Suprapubic skin (tissue), 4 donors: ENCODE results near the gene TNFSF8.

Experiments used
- CTCF ChIP-seq, 2 donors: fragments of 200-600 bp in 1 of 2; fragments of 450-650 bp in 1 of 2; sonication (generic) in 1 of 2; IDR thresholded peaks; one replicate each; pipeline ENCODE4 v1.5.1; 2016 to 2019; ENCODE audit warnings: antibody characterized with exemption in 2 of 2, mild to moderate bottlenecking in 1 of 2, moderate library complexity in 1 of 2
- EP300 ChIP-seq: sonication (generic); formaldehyde crosslinking; IDR thresholded peaks from one replicate; pipeline ENCODE4 v1.6.1; 2017; ENCODE audit warnings: antibody characterized with exemption
- POLR2A ChIP-seq, 2 donors: fragments of 450-650 bp; IDR thresholded peaks; one replicate each; pipeline ENCODE4 v1.6.1; 2017; ENCODE audit warnings: antibody characterized with exemption in 2 of 2, mild to moderate bottlenecking in 2 of 2, moderate library complexity in 2 of 2
- POLR2AphosphoS5 ChIP-seq, 3 donors: sonication (generic); formaldehyde crosslinking; IDR thresholded peaks; one replicate each; pipeline ENCODE4 v1.6.1; 2017; ENCODE audit warnings: antibody characterized with exemption in 3 of 3

- no peak for TF ChIP-seq POLR2A (IDR thresholded peaks at IDR 0.05)
- no peak for TF ChIP-seq CTCF (IDR thresholded peaks at IDR 0.05)
- TF ChIP-seq EP300 = no peak
- TF ChIP-seq POLR2AphosphoS5 (IDR thresholded peaks at IDR 0.05) = no peak
Measured at GRCh38 chr9:114953046-114953445, 22.7 kb upstream of the TNFSF8 start.
